Neutrophil (primary cell): ENCODE results near the gene PET100.

Source experiments
- H3K27ac ChIP-seq: fragments of 200-600 bp; sonication (generic); 2 replicates; pipeline ENCODE4 v1.5.1; 2016; ENCODE audit warnings: mild to moderate bottlenecking, moderate library complexity
- H3K27me3 ChIP-seq: fragments of 200-600 bp; sonication (generic); 2 replicates; pipeline ENCODE4 v1.6.0; 2016; ENCODE audit warnings: mild to moderate bottlenecking
- H3K36me3 ChIP-seq: fragments of 200-600 bp; sonication (generic); 2 replicates; pipeline ENCODE4 v1.5.1; 2017
- H3K4me1 ChIP-seq, 2 experiments: fragments of 200-600 bp in 1 of 2; sonication (generic) in 1 of 2; 1 replicate in 1 of 2; 2 replicates in 1 of 2; pipeline versions ENCODE4 v1.5.1 to v1.6.1; 2013 to 2016; ENCODE audit warnings: low read depth in 1 of 2, low read length in 1 of 2, mild to moderate bottlenecking in 1 of 2, moderate library complexity in 1 of 2; ENCODE audit not compliant: control insufficient read depth in 1 of 2, insufficient read depth in 1 of 2
- H3K4me3 ChIP-seq, 2 experiments: fragments of 200-600 bp in 1 of 2; sonication (generic) in 1 of 2; 1 replicate in 1 of 2; 2 replicates in 1 of 2; pipeline ENCODE4 v1.5.1; 2013 to 2016; ENCODE audit warnings: low read depth in 1 of 2, low read length in 1 of 2, mild to moderate bottlenecking in 1 of 2, moderate library complexity in 1 of 2
- H3K9me3 ChIP-seq: fragments of 200-600 bp; sonication (generic); 2 replicates; pipeline ENCODE4 v1.5.1; 2016
- TF ChIP-seq, protein P1 (sequence below): fragments of 200-600 bp; sonication (generic); IDR thresholded peaks from 2 replicates; pipeline ENCODE4 v1.5.1; 2016; ENCODE audit warnings: antibody characterized with exemption

Gene PET100

GRCh38 chr19:7637374-7638256 lies 8.0 kb downstream of the PET100 start:
- H3K27ac ChIP-seq, result peak overlapping the region; percentile 98

GRCh38 chr19:7638802-7639465 lies 9.3 kb downstream of the PET100 start:
- Histone ChIP-seq H3K27me3 (no peaks in the 10 kb centered on the region), H3K27ac (peak overlapping the region; percentile 98), H3K36me3 (peaks cover 49% of the 10 kb centered on the region), H3K4me3 (peak overlapping the region in 1 of 2 experiments; percentile 95), H3K4me1 (peaks cover 44 to 59% of the 10 kb centered on the region in 2 experiments), H3K9me3 (no peaks in the 10 kb centered on the region)
- TF ChIP-seq, protein P1, sequence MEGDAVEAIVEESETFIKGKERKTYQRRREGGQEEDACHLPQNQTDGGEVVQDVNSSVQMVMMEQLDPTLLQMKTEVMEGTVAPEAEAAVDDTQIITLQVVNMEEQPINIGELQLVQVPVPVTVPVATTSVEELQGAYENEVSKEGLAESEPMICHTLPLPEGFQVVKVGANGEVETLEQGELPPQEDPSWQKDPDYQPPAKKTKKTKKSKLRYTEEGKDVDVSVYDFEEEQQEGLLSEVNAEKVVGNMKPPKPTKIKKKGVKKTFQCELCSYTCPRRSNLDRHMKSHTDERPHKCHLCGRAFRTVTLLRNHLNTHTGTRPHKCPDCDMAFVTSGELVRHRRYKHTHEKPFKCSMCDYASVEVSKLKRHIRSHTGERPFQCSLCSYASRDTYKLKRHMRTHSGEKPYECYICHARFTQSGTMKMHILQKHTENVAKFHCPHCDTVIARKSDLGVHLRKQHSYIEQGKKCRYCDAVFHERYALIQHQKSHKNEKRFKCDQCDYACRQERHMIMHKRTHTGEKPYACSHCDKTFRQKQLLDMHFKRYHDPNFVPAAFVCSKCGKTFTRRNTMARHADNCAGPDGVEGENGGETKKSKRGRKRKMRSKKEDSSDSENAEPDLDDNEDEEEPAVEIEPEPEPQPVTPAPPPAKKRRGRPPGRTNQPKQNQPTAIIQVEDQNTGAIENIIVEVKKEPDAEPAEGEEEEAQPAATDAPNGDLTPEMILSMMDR, result no peak

More at GRCh38 chr19:7637374-7638256, 8.0 kb downstream of the PET100 start:
- peaks cover 37 to 53% of the 10 kb centered on the region in 2 experiments for H3K4me1 ChIP-seq
- no peaks in the 10 kb centered on the region for H3K9me3 ChIP-seq
- peak overlapping the region; percentile 87 to 95 for H3K4me3 ChIP-seq
- TF ChIP-seq, protein P1, result no peak
- H3K27me3 ChIP-seq, result no peaks in the 10 kb centered on the region
- peaks cover 43% of the 10 kb centered on the region for H3K36me3 ChIP-seq

- H3K27me3 ChIP-seq, result no peaks in the 10 kb centered on the region
- TF ChIP-seq, protein P1, result no peak
- H3K36me3 ChIP-seq, result peaks cover 59% of the 10 kb centered on the region
- peak overlapping the region; percentile 98 for H3K27ac ChIP-seq
- H3K4me3 ChIP-seq, result no peak overlapping the region
- no peaks in the 10 kb centered on the region for H3K9me3 ChIP-seq
- peaks cover 54 to 68% of the 10 kb centered on the region in 2 experiments for H3K4me1 ChIP-seq
Measured at GRCh38 chr19:7639863-7640348, 10.3 kb downstream of the PET100 start.

GRCh38 chr19:7640803-7641202 lies 11.2 kb downstream of the PET100 start:
- peaks cover 63 to 73% of the 10 kb centered on the region in 2 experiments for H3K4me1 ChIP-seq

More at GRCh38 chr19:7640803-7641202, 11.2 kb downstream of the PET100 start:
- Histone ChIP-seq H3K4me3 (no peak overlapping the region), H3K27ac (no peak overlapping the region), H3K9me3 (no peaks in the 10 kb centered on the region), H3K36me3 (peaks cover 68% of the 10 kb centered on the region), H3K27me3 (no peaks in the 10 kb centered on the region)
- TF ChIP-seq, protein P1, result no peak
